ENCODE measurements around the gene SLC15A3.

Gene SLC15A3

DNA sequence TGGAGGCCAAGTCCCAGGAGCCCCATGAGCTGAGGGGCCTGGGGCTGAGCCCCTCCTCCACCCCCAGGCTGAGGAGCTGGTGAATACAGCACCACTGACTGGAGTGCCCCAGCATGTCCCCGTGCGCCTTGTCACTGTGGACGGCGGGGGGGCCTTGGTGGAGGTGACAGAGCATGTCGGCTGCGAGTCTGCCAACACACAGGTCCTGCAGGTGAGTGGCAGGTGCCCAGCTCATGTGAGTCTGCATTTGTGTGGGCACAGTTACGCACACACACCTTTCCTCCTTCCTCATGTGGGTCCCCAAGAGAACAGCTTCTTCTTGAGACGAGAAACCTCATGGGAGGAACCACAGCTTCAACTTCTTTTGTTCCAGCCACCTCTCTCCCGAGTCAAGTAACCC is 20.1 kb downstream of the SLC15A3 start:
- no peak for DNase-seq (ENCODE audit: low read depth in 4 of 4, low spot score in 1 of 4)

DNA sequence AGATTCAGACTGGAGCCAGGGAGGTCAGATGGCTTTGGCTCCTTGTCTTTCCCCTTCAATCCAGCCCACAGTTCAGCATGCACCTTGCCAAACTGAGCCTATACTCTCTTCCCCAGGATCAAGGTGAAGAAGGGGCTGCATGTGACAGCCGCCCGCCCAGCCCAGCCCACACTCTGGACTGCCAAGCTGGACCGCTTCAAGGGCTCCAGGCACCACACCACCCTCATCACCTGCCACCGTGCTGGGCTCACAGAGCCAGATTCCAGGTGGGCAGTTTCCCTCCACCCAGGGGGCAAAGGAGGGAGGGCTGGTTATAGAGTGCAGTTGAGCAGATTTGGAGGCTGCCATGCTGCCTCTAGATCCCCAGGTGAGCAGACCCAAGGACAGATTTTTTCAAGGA is 21.6 kb downstream of the SLC15A3 start:
- DNase-seq (ENCODE audit: low read depth in 4 of 4, low spot score in 1 of 4): no peak

DNA sequence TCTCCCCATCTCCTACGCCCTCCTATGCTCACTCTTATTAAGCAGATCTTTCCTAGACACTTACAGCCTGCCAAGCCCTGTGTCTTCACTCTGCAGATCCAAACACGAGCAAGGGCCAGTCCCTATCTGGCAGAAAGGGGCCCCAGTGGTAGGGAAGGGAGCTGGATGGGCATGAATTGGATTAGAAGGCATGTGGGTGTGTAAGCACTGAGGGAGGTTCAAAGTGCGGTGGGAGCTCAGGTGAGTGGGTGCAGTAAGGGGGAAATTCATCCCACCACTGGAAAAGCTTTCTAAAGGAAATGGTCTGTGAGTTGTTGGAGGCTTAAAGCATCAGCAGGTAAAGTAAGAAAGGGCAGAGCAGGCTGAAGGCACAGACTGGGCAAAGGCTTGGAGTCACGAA is 22.2 kb downstream of the SLC15A3 start:
- no peak for DNase-seq (ENCODE audit: low read depth in 4 of 4, low spot score in 1 of 4)

DNA sequence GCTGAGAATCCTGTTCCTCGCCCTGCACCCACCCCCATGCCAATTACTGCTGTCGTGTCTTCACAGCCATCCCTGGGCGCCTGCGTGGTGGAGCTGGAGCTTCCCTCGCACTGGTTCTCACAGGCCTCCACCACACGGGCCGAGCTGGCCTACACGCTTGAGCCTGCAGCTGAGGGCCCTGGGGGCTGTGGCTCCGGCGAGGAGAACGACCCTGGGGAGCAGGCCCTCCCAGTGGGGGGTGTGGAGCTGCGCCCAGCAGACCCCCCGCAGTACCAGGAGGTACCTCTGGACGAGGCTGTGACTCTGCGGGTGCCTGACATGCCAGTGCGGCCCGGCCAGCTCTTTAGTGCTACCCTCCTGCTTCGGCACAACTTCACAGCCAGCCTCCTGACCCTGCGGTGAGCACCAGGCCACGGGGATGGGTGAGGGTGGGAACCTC is 23.4 kb downstream of the SLC15A3 start:
- no peak for DNase-seq (ENCODE audit: low read depth in 4 of 4, low spot score in 1 of 4)

DNA sequence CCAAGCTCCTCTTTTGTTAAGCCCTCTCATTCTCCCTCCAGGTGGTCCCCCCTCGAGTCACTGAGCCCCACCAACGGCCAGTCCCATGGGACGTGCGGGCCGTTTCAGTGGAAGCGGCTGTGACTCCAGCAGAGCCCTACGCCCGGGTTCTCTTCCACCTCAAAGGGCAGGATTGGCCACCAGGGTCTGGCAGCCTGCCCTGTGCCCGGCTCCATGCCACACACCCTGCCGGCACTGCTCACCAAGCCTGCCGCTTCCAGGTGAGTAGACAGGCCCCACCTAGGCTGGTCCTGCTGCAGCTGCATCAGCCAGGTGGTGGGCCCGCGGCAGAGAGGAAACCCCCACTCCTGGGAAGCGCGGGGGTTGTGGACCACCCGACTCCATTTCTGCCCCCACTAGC is 24.4 kb downstream of the SLC15A3 start:
- no peak for DNase-seq (ENCODE audit: low read depth in 4 of 4, low spot score in 1 of 4)

DNA sequence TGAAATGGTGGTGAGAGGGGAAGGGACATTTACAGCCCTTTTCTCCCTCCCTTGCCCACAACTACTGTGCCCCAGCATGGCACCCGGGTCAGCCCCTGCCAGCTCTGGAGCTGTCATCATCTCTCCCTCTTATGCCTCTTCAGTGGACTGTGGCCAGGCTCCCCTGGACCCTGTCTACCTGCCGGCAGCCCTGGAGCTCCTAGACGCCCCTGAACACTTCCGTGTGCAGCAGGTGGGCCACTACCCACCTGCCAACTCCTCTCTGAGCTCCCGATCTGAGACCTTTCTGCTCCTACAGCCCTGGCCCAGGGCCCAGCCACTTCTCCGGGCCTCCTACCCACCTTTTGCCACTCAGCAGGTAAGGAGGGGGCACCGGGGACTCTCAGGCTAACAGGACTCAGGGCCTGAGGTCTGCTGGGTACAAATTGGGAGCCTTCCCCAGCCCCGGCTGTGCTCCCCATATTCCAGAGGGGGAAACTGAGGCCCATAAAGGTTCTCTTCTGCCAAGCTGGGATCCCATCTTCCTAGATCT is 24.8 kb downstream of the SLC15A3 start:
- DNase-seq (ENCODE audit: low read depth in 4 of 4, low spot score in 1 of 4): no peak

DNA sequence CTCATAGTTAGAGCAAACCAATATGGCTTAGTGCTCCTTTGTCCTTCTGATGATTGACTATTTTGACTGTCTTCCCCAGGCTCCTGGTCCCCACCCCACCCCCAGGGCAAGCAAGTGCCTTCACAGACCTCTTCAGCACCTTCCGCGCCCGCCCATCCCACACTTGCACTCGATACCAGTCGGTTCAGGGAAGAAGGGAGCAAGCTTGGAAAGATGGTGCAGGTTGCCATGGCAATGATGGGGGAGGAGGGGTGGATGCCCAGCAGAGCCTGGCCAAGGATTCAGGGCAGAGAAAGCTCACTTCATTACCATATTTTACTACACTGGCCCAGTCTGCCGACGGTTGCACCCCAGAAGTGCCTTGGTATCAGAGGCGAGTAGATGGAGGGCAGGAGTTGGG is 25.5 kb downstream of the SLC15A3 start:
- DNase-seq (ENCODE audit: low read depth in 4 of 4, low spot score in 1 of 4): no peak

DNA sequence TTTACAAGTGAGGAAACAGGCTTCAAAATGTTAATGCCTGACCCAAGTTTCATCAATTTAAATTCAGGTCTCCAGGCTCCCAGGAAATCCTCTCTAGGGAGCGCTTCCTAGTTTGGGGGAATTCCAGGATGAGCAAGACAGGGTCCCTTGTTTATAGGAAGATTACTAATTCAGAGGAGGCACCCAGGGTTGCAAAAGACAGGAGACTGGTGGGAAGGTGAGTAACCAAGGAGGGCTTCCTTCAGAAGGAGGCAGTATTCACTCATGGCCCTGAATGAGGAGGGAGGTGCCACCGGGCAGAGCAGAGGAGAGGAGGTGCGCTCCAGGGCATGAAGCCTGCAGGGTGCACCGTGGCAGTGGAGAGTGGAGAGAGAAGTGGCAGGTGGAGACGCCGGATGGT is 26.1 kb downstream of the SLC15A3 start:
- no peak for DNase-seq (ENCODE audit: low read depth in 4 of 4, low spot score in 1 of 4)

DNA sequence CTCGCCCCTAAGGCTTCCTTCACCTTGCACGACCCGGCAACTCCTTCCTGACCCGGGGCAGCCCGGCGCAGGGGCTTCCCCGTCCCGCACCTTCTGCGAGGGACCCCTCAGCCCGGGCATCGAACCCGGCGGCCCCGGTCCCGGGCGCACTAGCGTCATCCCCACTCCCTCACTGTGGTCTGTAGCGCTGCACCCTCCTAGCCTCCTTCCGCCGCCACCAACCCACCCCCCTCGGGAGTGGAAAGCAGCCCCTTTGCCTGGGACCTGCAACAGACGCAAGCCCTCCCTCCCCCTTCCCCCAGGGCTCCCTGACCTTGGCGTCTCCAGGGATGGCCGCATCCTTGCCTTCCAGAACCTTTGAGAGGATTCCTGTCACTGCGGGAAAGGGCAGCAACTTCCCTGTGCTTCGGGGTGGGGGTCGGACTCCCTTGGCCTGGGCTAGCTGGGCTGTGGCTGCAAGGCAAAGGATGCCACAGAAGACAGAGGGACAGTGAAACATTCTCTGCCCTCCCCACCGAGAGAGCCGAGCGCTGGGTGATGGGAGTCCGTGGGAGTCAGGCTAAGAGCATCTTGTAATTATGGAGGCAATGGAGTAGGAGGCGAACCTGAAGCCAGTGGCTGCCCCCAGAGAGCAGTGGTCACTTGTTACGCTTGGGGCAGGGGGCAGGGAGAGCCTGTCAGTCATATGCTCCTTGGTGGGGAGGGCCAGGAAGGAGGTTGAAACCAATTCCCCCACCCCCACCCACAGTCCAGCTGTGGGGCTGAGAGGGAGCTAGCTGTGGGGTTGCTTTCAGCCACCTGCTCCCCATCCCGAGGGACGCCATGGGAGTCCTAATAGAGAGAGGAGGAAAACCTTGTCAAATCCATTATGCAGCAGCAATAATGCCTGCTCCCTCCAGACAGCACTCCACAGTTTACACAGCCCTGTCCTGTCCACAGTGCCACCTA is 26.8 kb downstream of the SLC15A3 start:
- DNase-seq (ENCODE audit: low read depth in 4 of 4, low spot score in 1 of 4): no peak

DNA sequence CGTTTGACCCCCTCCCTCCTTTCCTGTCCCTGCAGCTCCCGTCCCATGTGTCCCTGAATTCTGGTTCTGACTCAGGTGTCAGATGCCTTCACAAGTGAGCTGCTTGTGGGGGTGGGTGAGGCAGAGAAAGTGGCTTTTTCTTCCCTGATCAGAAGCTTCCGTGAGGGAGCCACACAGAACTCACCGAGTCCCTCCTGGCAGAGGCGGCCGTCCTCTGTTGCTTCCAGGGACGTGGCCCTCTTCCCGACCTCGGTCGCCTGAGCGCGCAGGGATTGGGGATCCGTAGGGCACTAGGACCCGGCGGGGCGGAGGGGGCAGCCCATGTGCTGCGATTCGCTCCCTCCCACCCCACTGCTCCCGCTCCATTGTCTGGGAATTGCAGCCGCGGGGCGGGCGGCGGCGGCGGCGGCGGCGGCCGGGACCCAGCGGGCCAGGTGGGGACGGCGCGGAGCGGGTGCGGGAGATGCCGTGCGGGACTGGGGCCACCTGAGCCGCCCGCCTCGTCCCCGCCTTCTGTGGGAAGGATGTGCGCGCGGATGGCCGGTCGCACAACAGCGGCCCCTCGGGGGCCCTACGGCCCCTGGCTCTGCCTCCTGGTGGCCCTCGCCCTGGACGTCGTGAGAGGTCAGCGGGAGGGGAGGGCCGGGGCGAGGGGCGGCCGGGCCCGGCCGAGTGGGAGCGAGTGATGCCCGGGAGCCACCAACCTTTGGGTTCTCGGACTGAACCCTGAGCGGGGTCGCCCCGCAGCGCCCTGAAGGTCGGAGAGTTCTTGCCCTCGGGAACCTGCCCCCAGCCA is 27.7 kb downstream of the SLC15A3 start, which contains the start of gene TMEM132A:
Gene TMEM132A (plus strand): TSS at position 351 of the 796 bp plus-strand sequence. CDS start 174 bp downstream, at position 525.
- DNase-seq (ENCODE audit: low read depth in 4 of 4, low spot score in 1 of 4): no peak

DNA sequence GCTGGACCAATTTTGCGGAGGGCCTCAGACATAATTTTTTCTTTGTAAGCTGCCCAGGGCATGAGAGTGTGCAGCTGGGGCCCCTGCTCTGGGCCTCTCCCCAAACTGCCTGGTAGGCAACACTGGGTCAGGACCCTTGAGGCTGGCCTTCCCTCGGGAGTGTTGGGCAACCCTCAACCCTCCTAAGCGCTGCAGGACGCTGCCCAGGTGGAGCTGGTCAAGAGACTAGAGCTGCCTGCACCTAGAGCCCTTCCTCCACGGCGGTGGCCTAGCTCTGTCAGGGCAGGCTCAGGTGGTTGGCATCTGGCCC is 28.2 kb downstream of the SLC15A3 start:
- no peak for DNase-seq (ENCODE audit: low read depth in 4 of 4, low spot score in 1 of 4)

DNA sequence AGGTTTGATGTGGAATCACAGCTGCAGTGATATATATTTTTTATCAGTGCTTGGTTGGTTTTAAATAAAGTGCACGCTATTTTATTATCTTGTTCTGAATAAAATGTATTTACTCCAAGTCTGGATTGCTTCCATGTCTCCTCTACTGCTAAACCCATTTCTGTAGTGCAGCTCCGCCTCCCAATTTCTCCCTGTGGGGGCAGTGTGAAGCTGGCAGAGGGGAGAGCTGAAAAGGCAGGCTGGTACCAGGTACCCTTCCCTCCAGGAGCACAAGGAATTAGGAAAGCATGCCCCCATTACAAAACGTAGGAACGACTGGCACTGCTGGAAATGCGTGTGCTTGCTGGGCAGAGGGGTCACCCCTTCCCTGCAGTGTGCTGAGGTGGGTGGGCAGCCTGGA is 28.6 kb downstream of the SLC15A3 start:
- DNase-seq (ENCODE audit: low read depth in 4 of 4, low spot score in 1 of 4): no peak

DNA sequence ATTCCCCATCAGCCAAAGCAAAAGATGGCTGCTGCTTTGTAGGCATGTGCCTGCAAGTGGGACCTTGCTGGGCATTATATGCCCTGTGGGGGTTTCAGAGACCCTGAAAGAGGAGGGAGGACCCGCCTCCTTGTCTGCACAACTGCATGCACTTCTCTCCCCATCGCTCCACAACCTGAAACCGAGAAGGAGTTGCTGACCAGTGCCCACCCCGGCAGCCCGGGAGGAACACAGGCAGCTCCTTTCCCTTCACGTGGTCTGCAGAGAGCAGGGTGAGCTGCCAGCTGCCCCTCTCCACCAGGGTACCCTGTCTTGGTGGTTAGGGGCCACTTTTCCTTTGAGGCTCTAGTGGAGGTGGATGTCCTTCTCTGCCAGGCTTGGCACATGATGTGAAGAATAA is 29.1 kb downstream of the SLC15A3 start:
- no peak for DNase-seq (ENCODE audit: low read depth in 4 of 4, low spot score in 1 of 4)

DNA sequence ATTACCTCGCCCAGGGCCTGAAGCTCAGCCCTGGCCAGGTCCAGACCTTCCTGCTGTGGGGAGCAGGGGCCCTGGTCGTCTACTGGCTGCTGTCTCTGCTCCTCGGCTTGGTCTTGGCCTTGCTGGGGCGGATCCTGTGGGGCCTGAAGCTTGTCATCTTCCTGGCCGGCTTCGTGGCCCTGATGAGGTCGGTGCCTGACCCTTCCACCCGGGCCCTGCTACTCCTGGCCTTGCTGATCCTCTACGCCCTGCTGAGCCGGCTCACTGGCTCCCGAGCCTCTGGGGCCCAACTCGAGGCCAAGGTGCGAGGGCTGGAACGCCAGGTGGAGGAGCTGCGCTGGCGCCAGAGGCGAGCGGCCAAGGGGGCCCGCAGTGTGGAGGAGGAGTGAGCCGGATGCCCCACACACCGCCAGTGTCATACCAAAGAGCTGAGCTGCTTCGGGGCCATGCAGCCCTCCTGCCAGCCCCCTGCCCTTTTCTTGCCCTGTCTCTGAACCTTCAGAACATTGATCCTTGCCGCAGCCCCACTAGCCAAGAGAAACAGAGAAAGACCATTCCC is 30.1 kb downstream of the SLC15A3 start:
- no peak for DNase-seq (ENCODE audit: low read depth in 4 of 4, low spot score in 1 of 4)

DNA sequence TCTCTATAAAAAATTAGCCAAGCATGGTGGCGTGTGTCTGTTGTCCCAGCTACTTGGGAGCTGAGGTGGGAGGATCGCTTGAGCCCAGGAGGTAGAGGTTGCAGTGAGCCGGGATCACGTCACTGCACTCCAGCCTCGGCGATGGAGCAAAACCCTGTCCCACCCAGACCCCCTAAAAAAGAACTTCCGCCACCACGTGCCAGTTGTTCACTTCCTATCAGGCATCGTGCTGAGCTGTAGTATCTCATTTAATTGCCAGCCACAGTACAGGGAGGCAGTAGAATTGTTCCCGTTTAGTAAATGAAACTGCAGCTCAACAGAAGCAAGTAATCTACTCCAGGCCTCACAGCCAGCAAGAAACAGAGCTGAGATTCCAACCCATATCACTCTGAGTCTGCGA is 30.7 kb downstream of the SLC15A3 start:
- DNase-seq (ENCODE audit: low read depth in 4 of 4, low spot score in 1 of 4): no peak

DNA sequence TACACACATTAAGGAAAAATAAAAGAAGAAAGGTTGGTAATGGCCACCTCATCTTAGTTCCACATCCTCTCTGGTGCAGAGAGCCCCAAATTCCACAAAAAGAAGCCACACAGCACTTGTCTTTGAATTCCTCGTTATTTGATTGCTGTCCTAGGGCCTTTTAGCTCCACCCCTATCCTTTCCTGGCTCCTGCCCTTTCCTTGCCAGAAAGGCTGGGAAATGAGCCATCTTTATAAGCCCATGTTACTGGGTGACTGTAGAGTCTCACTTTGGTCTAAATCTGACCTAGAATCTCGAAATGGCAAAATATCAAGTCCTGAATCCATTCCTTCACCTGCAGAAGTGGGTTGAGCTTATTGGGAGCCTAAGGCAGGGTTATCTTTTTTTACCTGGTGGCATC is 32.0 kb downstream of the SLC15A3 start:
- DNase-seq (ENCODE audit: low read depth in 4 of 4, low spot score in 1 of 4): no peak

DNA sequence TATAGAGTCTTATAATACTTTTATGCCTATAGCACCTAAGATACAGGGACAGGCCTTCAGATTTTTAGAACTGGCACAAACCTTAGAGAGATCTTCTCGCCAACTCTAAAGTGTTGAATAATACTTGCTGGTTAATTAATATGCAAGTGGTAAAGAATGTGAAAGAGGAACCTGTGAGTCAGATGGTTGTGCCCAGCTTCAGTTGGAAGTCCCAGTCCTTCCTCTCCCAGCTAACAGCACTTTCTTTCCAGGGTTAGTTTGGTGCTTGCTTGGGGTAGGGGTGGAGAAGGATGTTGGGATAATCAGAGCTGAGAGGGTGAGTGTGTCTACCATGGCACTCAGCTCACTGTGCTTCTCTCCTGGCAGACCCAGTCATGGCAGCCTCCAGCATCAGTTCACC is 32.7 kb downstream of the SLC15A3 start:
- DNase-seq (ENCODE audit: low read depth in 4 of 4, low spot score in 1 of 4): no peak

DNA sequence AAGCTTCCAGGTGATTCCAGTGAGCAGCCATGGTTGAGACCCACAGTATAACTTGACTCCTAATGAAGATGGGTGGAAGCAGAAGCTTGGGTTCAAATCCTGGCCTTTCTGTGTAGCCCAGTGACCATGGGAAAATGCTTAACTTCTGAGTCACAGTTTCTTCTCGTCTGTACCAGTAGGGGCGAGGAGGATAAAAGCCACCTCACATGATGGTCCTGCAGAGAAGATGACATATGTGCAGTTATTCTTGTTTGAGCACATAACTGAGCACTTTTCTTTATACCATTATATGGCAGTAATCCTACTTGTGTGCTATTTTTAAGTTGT is 33.1 kb downstream of the SLC15A3 start:
- no peak for DNase-seq (ENCODE audit: low read depth in 4 of 4, low spot score in 1 of 4)

DNA sequence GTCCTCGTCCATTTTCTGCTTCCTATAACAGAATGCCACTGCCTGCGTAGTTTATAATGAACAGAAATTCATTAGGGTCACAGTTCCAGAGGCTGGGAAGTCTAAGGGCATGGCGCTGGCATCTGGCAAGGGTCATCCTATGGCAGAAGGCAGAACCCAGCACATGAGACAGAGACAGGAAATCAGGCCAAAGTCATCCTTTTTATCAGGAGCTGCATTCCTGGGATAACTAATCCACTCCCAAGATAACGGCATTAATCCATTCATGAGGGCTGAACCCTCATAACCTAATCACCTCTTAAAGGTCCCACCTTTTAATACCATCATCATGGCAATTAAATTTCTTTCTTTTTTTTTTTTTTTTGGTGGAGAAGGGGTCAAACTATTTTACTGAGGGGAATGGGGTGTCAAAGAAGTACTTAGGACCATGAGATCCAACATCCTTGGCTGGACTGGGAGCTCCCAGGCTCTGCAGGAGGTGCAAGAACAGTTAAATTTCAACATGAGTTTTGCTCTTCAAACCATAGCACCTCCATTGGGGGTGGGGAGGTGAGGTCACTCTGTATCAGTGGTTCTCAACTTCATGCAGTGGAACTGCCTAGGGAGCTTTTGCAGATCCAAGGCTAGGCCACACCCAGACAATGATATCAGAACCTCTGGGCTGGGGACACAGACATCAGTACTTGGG is 33.6 kb downstream of the SLC15A3 start:
- DNase-seq (ENCODE audit: low read depth in 4 of 4, low spot score in 1 of 4): no peak

DNA sequence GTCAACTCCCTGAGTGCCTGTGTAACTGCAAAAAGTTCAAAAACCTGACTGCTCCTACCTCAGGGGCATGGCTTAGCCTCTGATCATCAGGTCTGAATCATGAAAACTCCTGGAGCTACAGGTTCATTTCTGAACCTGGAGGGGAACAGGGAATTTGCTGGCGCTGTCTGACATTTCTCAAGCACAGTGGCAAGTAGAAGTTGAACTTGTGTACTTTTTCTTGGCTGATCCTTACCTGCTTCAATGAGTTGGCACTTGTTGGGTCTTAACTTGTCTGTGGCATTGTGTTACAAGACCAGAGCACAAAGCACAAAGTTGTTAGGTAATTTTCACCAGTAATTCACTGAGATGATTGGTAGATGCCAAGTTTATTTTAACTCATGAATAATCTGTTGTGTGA is 34.7 kb downstream of the SLC15A3 start:
- no peak for DNase-seq (ENCODE audit: low read depth in 4 of 4, low spot score in 1 of 4)

DNA sequence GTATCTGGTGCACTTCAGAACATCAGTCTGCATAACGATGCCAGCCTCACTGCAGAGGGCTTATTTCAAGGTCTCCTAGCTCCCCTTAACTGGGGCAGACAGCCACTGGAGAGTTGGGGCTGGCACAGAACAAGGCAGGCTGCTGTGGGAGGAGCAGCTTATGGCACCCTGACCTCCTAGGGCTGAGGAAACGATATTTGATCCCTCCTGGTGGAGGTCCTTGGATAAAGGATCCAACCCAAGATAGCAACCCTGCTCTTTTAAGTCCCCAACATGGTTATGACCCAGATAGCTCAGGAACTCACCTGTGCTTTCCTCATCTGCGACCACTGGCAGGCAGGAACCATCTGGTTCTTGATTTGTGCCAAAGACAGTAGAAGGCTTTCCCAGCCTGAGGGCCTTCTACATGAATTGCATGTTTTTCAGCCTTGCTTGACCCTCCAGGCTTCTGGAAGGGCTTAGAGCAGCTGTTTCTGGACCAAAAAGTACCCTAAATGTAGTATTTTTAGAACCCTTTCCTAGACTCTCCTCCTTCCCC is 35.2 kb downstream of the SLC15A3 start:
- DNase-seq (ENCODE audit: low read depth in 4 of 4, low spot score in 1 of 4): no peak

Measured in stimulated activated CD4-positive, alpha-beta T cell treated with anti-CD3 and anti-CD28 coated beads, Interleukin-1b, Interleukin-23, amount 100 ng/mL, for 24 hours (primary cell).